Aorta (tissue), 5 donors: ENCODE results near the gene SPG11. TPM values are rescaled to one million over a fixed set of nuclear protein-coding genes. Genes with fewer than 3 reads are reported as not detected.
A peak's percentile ranks its signal among the peaks of the same experiment; 100 is the strongest.

Experiments used
- ATAC-seq: fragments of 200-7000 bp; cut with Tn5 transposase; one replicate; pipeline ENCODE4 v1.9.1; 2022; ENCODE audit warnings: moderate library complexity; ENCODE audit not compliant: low FRiP score
- DNase-seq, 2 donors: peaks; one replicate each; pipeline ENCODE4 v3.0.0-alpha.2; 2020
- H3K27ac ChIP-seq, 2 donors: one replicate each; pipeline ENCODE4 v1.5.1; 2013; ENCODE audit warnings: low read length in 2 of 2, mild to moderate bottlenecking in 2 of 2, moderate library complexity in 2 of 2, control low read depth in 1 of 2, inconsistent platforms in 1 of 2, low read depth in 1 of 2
- H3K27me3 ChIP-seq, 2 donors: one replicate each; pipeline ENCODE4 v1.6.1; 2013; ENCODE audit warnings: control low read depth in 1 of 2, low read length in 1 of 2, mild to moderate bottlenecking in 1 of 2, moderate library complexity in 1 of 2; ENCODE audit not compliant: insufficient read depth in 2 of 2, control insufficient read depth in 1 of 2
- H3K36me3 ChIP-seq, 2 donors: one replicate each; pipeline ENCODE4 v1.6.1; 2013; ENCODE audit warnings: control low read depth in 1 of 2, low read length in 1 of 2, mild to moderate bottlenecking in 1 of 2; ENCODE audit not compliant: insufficient read depth in 2 of 2, control insufficient read depth in 1 of 2
- H3K4me1 ChIP-seq, 2 donors: one replicate each; pipeline ENCODE4 v1.6.1; 2013; ENCODE audit warnings: low read length in 2 of 2, control low read depth in 1 of 2, mild to moderate bottlenecking in 1 of 2, moderate library complexity in 1 of 2; ENCODE audit not compliant: insufficient read depth in 2 of 2, control insufficient read depth in 1 of 2
- H3K4me3 ChIP-seq, 2 donors: one replicate each; pipeline ENCODE4 v1.5.1; 2013; ENCODE audit warnings: low read length in 2 of 2, control low read depth in 1 of 2, mild to moderate bottlenecking in 1 of 2
- H3K9me3 ChIP-seq: one replicate; pipeline ENCODE4 v1.6.1; 2013; ENCODE audit warnings: mild to moderate bottlenecking, low read length; ENCODE audit not compliant: control insufficient read depth
- WGBS, 2 donors: extraction: QIAGEN DNeasy Blood & Tissue Kit; methylation state at CpG; one replicate each; pipeline ENCODE4 v1.1.7; 2013; 5-methylcytosine and 5-hydroxymethylcytosine counted together
- intact Hi-C, 2 donors: fragments of 100-400 bp; cut with DNase I; formaldehyde crosslinking; loops; one replicate each; pipeline versions ENCODE4 v1.14.2 to v1.15.0; 2022
- polyA plus RNA-seq, 2 donors: library from polyadenylated mRNA; stranded (reverse); fragments of 200-250 nt; gene quantifications; one replicate each; pipeline ENCODE4 v1.2.3, GENCODE V29; 2013
- total RNA-seq, 2 donors: library from RNA; stranded (reverse); fragmentation: NEBNext Ultra II Directional; extraction: Animal tissue kit (Norgen Biotek cat#: 25700); gene quantifications; one replicate each; pipeline ENCODE4 v1.2.1, GENCODE V29; 2021
- donor health status: healthy with polysubstance abuse.
- donor health status: Bipolar disorder and iron deficiency.
- donor health status: DM: no; HTN: no; CAD: no.
- donor health status: DM: no; HTN: no; CAD: no.
- donor health status: DM: yes; HTN: yes; CAD: no.

Gene SPG11
- total and polyA plus RNA-seq, 4 donors, result 8.3 to 96.3 (median 43.5) TPM

- WGBS, 2 donors, result 92 to 94% methylated on average over 3 of the region's 3 CpGs
Measured at GRCh38 chr15:44595656-44596510, 67.6 kb downstream of the SPG11 start.

DNA sequence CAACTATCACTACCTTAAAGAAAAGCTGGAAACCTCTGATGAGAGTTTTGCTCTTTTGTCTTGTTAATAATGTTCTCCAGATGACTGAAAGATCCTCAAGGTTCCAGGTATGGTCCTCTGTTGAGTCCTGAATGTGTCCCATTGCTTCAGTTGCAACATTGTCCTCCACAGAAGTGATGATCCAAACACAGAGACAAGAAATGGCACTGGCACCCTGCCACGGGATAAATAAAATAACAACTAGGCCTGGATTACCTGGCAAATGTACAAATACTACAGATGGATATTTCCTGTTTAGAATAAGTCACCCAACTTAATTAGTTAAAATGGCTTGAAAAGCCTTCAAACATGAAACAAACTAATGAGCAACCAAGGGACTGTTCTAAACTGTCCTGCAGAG lies 68.2 kb downstream of the SPG11 start:
- ATAC-seq (no peak), DNase-seq (no peak)
- Histone ChIP-seq H3K9me3 (no peaks in the 10 kb centered on the region), H3K4me1 (peaks cover 0 to 4% of the 10 kb centered on the region in 2 donors), H3K27ac (no peak overlapping the region), H3K36me3 (peaks cover 7 to 10% of the 10 kb centered on the region in 2 donors), H3K27me3 (no peaks in the 10 kb centered on the region), H3K4me3 (no peak overlapping the region)
- intact Hi-C loops, result loop anchor here in 1 of 2 donors (5.0 kb wide), 1 partner anchor 142 kb away; the partner anchor contains the start of gene TRIM69
- 68 to 69% methylated on average over 1 of the region's 1 CpG for WGBS, 2 donors

More at GRCh38 chr15:44595656-44596510, 67.6 kb downstream of the SPG11 start:
- Histone ChIP-seq H3K4me1 (peaks cover 0 to 4% of the 10 kb centered on the region in 2 donors), H3K27me3 (no peaks in the 10 kb centered on the region), H3K36me3 (peaks cover 7 to 10% of the 10 kb centered on the region in 2 donors), H3K9me3 (no peaks in the 10 kb centered on the region), H3K27ac (no peak overlapping the region), H3K4me3 (no peak overlapping the region)
- intact Hi-C loops, result loop anchor here in 1 of 2 donors (5.0 kb wide), 1 partner anchor 141 kb away; the partner anchor contains the start of gene TRIM69
- DNase-seq, result no peak
- no peak for ATAC-seq

- ATAC-seq, result no peak
- WGBS, 2 donors, result 78 to 79% methylated on average over 7 of the region's 7 CpGs
- Histone ChIP-seq H3K27me3 (no peaks in the 10 kb centered on the region), H3K9me3 (no peaks in the 10 kb centered on the region), H3K4me3 (no peak overlapping the region), H3K4me1 (no peaks in the 10 kb centered on the region), H3K36me3 (peaks cover 10 to 13% of the 10 kb centered on the region in 2 donors), H3K27ac (no peak overlapping the region)
- no peak for DNase-seq
- intact Hi-C loops, result no loop called here
Measured at GRCh38 chr15:44593042-44593736, 70.3 kb downstream of the SPG11 start.

DNA sequence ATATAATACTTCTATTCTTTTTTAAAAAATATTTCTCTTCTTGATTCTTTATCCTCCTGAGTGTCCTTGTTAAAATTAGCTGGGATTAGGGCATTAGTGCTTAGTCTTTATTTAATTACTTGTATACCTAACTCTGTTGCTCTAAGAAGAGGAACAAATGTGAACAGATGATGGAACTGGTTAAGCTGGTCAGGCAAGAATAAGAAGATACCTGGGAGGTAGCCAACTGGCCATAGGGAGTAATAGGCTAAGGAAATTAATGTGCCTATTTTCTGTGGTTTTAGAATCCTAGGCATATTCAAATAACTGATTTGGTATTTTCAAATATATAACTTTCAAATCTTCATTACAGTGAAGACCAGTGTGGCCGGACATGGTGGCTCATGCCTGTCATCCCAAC lies 72.1 kb downstream of the SPG11 start:
- Histone ChIP-seq H3K27ac (no peak overlapping the region), H3K27me3 (no peaks in the 10 kb centered on the region), H3K9me3 (no peaks in the 10 kb centered on the region), H3K36me3 (peaks cover 6 to 11% of the 10 kb centered on the region in 2 donors), H3K4me3 (no peak overlapping the region), H3K4me1 (no peaks in the 10 kb centered on the region)
- intact Hi-C loops, result no loop called here
- 97 to 100% methylated on average over 1 of the region's 1 CpG for WGBS, 2 donors
- DNase-seq, result no peak
- ATAC-seq, result no peak

DNA sequence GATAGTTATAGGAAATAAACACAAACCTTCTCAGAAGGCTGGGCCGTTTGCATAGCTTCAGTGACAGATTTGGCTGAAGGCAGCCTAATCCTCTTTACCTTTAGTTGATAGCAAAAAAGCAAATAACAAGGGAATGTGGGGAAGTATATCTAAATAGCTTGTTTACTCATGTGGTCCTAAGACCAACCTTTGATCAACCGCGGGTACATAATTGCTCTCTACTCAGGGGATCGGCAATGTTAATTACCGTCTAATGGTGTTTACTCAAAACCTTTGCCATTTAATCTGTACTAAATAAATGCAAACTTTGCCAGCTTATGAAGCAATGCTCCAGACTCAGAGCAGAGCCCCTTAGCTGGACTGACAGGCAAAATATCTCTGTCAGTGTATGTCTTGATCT lies 74.9 kb downstream of the SPG11 start:
- intact Hi-C loops, result no loop called here
- DNase-seq, result no peak
- Histone ChIP-seq H3K36me3 (peaks cover 10% of the 10 kb centered on the region in 2 donors), H3K27me3 (no peaks in the 10 kb centered on the region), H3K4me1 (no peaks in the 10 kb centered on the region), H3K4me3 (no peak overlapping the region), H3K27ac (no peak overlapping the region), H3K9me3 (no peaks in the 10 kb centered on the region)
- WGBS, 2 donors, result 82 to 83% methylated on average over 5 of the region's 5 CpGs
- ATAC-seq, result no peak

DNA sequence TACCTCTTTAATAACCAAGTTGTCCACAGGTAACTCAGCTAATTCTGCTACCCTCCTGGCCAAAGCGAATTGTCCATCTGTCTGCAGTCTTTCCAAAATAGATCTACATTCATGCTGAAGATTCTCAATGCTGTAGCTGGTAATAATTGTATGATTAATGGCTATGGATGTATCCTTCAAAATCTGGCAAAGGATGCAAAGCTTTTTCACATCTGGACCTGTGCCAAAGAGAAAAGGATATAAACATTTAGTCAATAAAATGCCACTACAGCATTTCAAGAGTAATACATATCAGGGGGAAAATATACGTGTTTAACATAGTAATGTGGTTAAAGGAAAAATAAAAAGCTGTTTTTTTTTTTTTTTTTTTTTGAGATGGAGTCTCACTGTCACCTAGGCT lies 77.8 kb downstream of the SPG11 start:
- Histone ChIP-seq H3K27me3 (no peaks in the 10 kb centered on the region), H3K36me3 (peaks cover 7 to 9% of the 10 kb centered on the region in 2 donors), H3K9me3 (no peaks in the 10 kb centered on the region), H3K4me1 (no peaks in the 10 kb centered on the region), H3K27ac (no peak overlapping the region), H3K4me3 (no peak overlapping the region)
- DNase-seq (no peak), ATAC-seq (no peak)
- intact Hi-C loops, result no loop called here
- WGBS, 2 donors, result 94 to 95% methylated on average over 2 of the region's 2 CpGs

- WGBS, 2 donors, result 77 to 82% methylated on average over 5 of the region's 5 CpGs
- intact Hi-C loops, result no loop called here
- Histone ChIP-seq H3K4me1 (no peaks in the 10 kb centered on the region), H3K27ac (no peak overlapping the region), H3K4me3 (no peak overlapping the region), H3K9me3 (no peaks in the 10 kb centered on the region), H3K27me3 (no peaks in the 10 kb centered on the region), H3K36me3 (peaks cover 5 to 7% of the 10 kb centered on the region in 2 donors)
- ATAC-seq, result peak; percentile 71
- peak in 1 of 2 donors; percentile 53 for DNase-seq
Measured at GRCh38 chr15:44584162-44584749, 79.2 kb downstream of the SPG11 start.

DNA sequence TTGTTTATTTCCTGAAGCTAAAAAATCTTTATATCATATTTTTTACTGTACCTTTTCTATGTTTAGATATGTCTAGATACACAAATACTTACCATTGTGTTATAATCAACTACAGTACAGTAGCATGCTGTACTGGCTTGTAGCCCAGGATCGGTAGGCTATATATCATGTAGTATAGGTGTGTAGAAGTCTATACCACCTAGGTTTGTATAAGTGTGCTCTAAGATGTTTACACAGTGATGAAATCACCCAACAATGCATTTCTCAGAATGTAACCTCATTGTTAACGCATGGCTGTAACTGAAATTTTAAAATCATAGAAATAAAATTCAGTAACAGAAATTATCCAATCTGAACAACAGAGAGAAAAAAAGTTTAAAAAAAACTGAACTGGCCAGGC lies 83.4 kb downstream of the SPG11 start:
- ATAC-seq, result no peak
- Histone ChIP-seq H3K4me3 (no peak overlapping the region), H3K4me1 (no peaks in the 10 kb centered on the region), H3K36me3 (peaks cover 4 to 6% of the 10 kb centered on the region in 2 donors), H3K9me3 (no peaks in the 10 kb centered on the region), H3K27ac (no peak overlapping the region), H3K27me3 (no peaks in the 10 kb centered on the region)
- intact Hi-C loops, result no loop called here
- 92 to 93% methylated on average over 2 of the region's 2 CpGs for WGBS, 2 donors
- DNase-seq, result no peak
